ENCODE measurements around the gene SART3.

SART3 gene

DNA sequence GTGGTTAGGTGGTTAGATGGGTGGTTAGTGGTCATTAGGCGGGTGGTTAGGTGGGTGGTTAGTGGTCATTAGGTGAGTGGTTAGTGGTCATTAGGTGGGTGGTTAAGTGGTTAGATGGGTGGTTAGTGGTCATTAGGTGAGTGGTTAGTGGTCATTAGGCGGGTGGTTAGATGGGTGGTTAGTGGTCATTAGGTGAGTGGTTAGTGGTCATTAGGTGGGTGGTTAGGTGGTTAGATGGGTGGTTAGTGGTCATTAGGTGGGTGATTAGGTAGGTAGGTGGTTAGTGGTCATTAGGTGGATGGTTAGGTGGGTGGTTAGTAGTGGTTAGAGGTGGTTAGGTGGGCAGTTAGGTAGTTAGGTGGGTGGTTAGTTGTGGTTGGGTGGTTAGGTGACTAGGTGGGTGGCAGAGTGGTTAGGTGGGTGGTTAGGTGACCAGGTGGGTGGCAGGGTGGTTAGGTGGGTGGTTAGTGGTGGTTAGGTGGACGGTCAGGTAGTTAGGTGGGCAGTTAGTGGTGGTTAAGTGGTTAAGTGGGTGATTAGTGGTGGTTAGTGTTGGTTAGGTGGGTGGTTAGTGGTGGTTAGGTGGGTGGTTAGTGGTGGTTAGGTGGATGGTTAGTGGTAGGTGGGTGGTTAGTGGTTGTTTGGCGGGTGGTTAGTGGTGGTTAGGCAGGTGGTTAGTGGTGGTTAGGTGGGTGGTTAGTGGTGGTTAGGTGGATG is 44.9 kb upstream of the SART3 start:
- no peak for DNase-seq (ENCODE audit: low read depth in 2 of 2)
- TF ChIP-seq, protein P1, sequence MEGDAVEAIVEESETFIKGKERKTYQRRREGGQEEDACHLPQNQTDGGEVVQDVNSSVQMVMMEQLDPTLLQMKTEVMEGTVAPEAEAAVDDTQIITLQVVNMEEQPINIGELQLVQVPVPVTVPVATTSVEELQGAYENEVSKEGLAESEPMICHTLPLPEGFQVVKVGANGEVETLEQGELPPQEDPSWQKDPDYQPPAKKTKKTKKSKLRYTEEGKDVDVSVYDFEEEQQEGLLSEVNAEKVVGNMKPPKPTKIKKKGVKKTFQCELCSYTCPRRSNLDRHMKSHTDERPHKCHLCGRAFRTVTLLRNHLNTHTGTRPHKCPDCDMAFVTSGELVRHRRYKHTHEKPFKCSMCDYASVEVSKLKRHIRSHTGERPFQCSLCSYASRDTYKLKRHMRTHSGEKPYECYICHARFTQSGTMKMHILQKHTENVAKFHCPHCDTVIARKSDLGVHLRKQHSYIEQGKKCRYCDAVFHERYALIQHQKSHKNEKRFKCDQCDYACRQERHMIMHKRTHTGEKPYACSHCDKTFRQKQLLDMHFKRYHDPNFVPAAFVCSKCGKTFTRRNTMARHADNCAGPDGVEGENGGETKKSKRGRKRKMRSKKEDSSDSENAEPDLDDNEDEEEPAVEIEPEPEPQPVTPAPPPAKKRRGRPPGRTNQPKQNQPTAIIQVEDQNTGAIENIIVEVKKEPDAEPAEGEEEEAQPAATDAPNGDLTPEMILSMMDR (IDR thresholded peaks at IDR 0.05; ENCODE audit: low read depth, low read length): no peak

DNA sequence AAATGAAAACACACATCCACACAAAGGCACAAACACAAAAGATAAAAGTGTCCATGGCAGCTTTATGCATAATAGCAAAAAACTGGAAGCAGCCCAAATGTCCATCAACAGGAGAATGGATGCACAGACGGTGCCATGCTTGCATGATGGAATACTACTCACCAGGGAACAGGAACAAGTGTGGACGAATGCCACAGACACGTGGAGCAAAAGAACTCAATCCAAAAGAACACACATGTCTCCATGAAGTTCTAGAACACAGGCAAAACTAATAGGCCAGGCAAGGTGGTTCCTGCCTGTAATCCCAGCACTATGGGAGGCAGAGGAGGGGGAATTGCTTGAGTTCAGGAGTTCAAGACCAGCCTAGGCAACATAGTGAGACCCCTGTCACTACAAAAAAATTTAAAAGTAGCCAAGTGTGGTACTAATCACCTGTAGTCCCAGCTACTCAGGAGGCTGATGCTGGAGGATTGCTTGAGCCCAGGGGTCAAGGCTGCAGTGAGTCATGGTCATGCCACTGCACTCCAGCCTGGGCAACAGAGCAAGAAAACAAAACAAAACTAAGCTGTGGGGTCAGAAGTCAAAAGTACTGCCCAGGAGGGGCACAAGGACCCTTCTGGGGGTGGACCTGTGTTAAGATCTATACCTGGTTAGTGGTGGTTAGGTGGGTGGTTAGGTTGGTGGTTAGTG is 44.2 kb upstream of the SART3 start:
- TF ChIP-seq, protein P1 (IDR thresholded peaks at IDR 0.05; ENCODE audit: low read depth, low read length): no peak
- H3K4me3 ChIP-seq (replicated peaks in 1 of 2; ENCODE audit: low read depth in 2 of 2, low read length in 2 of 2): no peak overlapping the region
- peak; percentile 32 to 47 for DNase-seq (ENCODE audit: low read depth in 2 of 2)

More for the DNA sequence above, 44.9 kb upstream of the SART3 start:
- no peak overlapping the region for H3K4me3 ChIP-seq (replicated peaks in 1 of 2; ENCODE audit: low read depth in 2 of 2, low read length in 2 of 2)

DNA sequence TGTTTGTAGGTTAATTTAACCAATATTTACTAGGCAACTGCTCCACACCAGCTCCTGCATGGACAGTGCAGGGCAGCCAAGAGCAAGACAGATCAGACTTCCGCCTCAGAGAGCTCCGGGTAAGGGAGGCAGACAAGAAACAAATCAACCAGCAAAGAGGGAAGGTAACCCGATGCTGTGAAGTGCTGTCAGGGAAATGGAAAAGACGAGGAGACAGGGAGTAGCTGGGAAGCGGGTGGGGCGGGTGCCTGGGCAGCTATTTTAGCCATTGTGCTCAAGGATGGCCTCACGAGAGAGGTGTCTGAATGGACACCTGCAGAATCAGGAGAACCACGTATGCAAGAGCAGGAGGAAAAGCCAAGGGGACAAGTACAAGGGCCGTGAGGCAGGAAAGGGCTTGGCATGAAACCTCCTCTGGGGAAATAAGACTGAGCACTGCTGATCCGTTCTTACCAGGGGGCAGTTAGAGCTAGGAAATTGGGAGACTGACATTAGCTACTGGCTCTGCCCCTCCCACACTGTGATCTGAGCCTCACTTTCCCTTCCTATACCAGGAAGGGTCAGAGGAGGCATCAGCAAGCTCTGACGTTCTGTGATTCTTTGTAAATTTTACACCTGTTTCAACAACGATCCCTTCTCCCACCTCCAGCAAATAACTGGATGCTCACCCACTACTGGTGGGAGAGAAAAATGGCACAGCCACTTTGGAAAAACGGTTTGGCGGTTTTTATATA is 43.4 kb upstream of the SART3 start:
- TF ChIP-seq, protein P1 (IDR thresholded peaks at IDR 0.05; ENCODE audit: low read depth, low read length): no peak
- H3K4me3 ChIP-seq (replicated peaks in 1 of 2; ENCODE audit: low read depth in 2 of 2, low read length in 2 of 2): no peak overlapping the region
- DNase-seq (ENCODE audit: low read depth in 2 of 2): no peak

DNA sequence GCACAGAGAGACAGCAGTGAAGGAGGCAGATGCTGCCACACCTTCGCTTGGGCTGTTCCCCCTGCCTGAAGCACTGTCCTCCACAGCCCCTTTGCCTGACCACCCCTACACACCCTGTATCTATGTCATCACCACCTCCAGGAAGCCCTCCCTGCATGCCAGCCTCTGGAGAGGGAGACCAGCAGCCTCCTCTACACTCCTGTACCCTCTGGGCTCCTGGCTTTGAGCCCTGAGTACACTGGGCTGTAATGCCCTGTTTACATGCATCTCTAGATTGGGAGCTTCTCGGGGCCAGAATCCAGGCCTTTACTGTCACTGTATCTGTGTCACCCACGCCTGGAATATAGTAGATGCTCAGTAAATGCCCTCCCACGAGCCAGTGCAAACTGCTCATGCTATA is 42.8 kb upstream of the SART3 start:
- H3K4me3 ChIP-seq (replicated peaks in 1 of 2; ENCODE audit: low read depth in 2 of 2, low read length in 2 of 2): no peak overlapping the region
- no peak for DNase-seq (ENCODE audit: low read depth in 2 of 2)
- TF ChIP-seq, protein P1 (IDR thresholded peaks at IDR 0.05; ENCODE audit: low read depth, low read length): no peak

DNA sequence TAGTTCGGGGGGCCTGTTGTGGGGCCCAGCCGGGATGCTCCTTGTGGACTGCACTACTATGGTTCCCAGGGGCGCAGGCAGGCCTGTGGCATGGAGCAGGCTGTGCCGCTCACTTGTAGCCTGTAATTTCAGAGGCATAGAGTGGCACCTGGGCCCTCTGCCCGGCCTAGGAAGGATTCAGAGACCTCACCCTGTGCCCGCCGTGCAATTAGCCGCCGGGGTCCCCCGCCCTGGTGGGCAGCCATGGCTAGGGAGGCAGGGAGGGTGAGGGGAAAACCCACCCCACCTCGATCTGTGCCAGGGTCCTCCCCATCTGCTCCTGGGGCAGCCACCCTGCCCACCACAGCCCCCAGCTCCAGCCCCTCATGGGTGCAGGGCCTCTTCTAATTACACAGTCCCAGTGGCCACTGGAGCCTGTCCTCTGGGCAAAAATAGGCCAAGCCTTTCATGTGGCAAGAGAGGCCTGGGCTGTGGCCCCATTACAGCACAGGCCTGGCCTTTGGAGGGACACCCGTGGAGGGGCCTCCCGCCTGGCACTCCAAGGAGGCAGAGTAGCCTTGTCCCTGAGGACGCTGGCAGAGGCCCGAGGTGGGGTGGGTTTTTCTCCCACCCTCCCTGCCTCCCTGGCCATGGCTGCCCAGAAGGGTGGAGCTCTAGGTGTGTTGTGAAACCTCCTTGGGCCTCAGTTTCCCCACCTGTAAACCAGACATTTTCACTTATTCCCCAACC is 42.2 kb upstream of the SART3 start:
- H3K4me3 ChIP-seq (replicated peaks in 1 of 2; ENCODE audit: low read depth in 2 of 2, low read length in 2 of 2): no peak overlapping the region
- DNase-seq (ENCODE audit: low read depth in 2 of 2): no peak
- TF ChIP-seq, protein P1 (IDR thresholded peaks at IDR 0.05; ENCODE audit: low read depth, low read length): no peak

DNA sequence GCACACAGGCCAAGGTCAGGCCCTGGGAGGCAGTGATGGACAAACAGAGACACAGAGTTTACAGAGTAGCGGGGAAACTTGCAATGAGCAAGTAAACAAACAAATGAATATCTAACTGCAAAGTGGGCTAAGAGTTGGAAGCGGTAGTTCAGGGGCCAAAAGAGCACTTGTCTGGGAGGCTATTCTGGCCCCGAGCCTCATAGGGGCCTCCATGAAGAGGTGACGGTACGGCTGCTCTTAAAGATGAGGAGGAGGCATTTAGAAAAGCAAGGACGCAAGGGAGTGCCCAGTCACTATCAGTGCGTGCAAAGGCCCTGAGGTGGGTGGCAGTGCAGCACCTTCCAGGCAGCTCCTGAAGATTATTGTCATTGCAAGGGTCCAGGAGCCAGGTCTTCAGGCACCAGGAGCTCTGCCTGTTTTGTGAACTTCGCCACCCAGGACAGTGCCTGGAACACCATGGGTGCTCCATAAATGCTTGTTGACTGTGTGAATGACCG is 41.3 kb upstream of the SART3 start:
- no peak for DNase-seq (ENCODE audit: low read depth in 2 of 2)
- no peak overlapping the region for H3K4me3 ChIP-seq (replicated peaks in 1 of 2; ENCODE audit: low read depth in 2 of 2, low read length in 2 of 2)
- TF ChIP-seq, protein P1 (IDR thresholded peaks at IDR 0.05; ENCODE audit: low read depth, low read length): no peak

Data from cardiac fibroblast (primary cell).